ENCODE results near the gene IFFO2.
A peak's percentile ranks its signal among the peaks of the same experiment; 100 is the strongest.
"Not testable (repeated sequence)": the region's sequence is repeated elsewhere in the genome, so short reads cannot be mapped to it uniquely, and the experiment has no call there.

Gene IFFO2

DNA sequence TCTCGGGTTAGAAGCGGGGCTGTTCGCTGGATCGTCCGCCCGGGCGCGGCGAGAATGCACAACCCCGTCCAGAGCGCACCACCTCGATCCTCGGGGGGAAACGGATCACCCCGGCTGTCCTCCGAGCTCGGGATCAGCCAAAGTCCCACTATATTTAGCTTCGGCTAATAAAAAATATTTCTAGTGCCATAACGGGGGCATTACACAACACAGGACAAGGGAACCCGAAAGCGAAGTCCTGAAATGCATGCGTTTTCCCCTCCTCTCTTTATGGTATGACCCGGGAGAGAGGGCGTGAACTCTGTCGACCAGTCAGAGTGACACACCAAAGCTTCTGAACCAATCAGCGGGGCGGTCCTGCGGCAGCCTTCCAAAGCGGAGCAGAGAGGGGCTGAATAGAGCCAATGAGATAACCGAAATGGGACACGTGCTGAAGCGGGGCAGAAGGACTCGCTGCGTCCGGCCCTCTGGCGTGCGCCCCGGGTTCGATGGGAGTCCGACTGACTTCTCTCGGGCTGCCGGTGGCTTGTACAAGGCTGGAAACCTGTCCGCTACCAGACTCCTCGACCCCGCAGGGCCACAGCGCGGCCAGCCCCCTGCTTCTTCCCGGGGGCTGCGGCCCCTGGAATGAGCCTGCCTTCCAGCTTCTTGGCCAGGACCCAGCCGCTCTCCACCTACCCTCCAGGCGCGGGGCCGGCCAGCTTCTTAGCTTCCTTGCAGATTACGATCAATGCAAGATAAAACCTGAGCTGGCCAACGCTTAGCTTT, 53.8 kb downstream of the IFFO2 start, which contains the start of gene ALDH4A1:
Gene ALDH4A1, minus strand, starts transcription at position 33 of the 768 bp plus-strand sequence. Its CDS starts 32 bp downstream, at position 1.
- FAIRE-seq (peak; percentile 93), DNase-seq (ENCODE audit: insufficient read length, low spot score) (peak; percentile 97)
- peak; percentile 60; the same call in 1 of the 2 replicates for TF ChIP-seq POLR2A (IDR thresholded peaks at IDR 0.05; ENCODE audit: low read depth, low read length)

DNA sequence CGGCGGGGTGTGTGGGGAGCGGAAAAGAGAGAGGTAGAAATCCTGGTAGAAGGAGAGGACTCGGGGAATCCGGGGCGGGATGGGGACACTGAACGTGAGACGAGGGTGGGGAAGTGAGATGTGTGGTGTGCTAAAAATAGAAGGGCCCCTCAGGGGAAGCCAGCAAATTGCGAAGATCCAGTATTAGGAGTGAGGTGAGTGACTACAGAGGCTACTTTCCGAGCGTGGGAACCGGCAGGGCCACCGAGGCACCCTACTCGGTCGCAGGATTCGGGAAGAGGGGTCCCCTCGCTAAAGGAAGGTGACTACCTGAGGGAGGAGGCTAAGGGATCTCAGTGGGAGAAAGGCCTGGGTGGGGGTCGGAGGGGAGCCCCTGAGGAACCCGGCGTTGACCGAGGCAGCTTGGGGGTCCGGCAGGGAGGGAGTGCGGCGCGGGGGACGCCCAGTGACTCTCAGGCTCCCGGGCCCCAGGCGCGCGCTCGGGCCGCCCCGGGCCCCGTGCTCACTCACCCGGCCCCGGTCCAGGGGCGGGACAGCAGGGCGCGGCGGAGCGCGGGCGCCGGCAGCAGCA, 54.4 kb downstream of the IFFO2 start:
- no peak for TF ChIP-seq POLR2A (IDR thresholded peaks at IDR 0.05; ENCODE audit: low read depth, low read length)
- no peak for DNase-seq (ENCODE audit: insufficient read length, low spot score)
- FAIRE-seq: no peak

DNA sequence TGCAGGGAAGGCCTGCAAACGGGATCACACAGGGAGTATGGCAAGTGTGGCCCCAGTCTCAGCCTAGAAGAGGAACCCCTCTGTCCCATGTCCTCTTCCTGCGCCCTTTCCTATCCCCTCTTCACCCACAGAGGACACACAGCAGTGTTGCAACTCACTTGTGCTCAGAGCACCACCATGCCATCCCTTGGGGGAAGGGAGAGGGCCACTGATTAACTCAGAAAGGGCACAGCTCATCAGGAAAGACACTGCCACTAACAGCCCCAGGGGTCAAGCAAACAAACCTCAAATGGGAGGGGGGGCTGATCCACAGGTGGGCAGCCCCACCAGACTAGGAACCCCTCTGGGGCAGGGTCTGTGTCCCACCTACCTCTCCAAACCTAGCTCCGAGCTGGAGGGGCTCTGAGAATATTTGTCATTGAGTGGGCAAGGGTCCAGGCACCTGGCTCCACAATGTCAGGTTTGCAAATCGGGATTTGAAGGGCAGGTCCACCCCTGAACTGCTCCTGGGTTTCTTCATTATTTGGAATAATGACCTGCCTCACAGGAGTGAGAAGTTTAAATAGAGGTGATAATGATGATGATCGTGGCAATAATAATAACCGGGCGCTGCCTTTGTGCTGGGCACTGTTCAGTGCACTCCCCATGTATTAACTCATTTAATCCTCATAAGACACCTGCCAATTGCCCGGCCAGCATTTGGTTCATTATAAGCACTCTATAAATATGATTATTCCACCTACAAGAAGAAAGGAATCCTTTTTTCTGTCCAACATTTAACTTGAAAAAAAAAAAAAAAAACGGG, 55.1 kb downstream of the IFFO2 start:
- DNase-seq (ENCODE audit: insufficient read length, low spot score) (no peak), FAIRE-seq (no peak)
- TF ChIP-seq POLR2A (IDR thresholded peaks at IDR 0.05; ENCODE audit: low read depth, low read length): no peak

DNA sequence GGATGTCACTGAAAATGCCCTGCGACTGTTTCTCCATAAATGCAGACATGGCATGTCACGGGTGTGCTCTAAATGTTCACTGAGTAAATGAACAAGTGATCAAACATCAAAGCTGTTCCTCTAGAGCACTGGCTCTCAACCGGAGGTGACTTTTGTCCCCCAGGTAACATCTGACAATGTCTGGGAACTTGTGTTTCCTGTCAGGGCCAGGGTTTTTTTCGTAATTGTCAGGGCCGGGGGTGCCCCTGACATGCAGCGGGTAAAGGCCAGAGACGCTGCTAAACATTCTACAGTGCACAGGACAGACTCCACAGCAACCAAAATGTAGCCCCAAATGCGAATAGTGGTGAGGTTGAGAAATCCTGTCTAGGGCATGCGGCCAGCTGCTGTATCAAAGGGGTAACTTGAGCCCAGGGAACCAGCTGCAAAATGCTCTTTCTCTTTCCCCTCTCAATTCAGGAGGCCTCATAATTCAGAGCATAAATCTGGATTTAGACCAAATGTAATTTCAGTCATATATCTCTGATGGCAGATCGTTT, 56.1 kb downstream of the IFFO2 start:
- DNase-seq (ENCODE audit: insufficient read length, low spot score) (no peak), FAIRE-seq (no peak)

DNA sequence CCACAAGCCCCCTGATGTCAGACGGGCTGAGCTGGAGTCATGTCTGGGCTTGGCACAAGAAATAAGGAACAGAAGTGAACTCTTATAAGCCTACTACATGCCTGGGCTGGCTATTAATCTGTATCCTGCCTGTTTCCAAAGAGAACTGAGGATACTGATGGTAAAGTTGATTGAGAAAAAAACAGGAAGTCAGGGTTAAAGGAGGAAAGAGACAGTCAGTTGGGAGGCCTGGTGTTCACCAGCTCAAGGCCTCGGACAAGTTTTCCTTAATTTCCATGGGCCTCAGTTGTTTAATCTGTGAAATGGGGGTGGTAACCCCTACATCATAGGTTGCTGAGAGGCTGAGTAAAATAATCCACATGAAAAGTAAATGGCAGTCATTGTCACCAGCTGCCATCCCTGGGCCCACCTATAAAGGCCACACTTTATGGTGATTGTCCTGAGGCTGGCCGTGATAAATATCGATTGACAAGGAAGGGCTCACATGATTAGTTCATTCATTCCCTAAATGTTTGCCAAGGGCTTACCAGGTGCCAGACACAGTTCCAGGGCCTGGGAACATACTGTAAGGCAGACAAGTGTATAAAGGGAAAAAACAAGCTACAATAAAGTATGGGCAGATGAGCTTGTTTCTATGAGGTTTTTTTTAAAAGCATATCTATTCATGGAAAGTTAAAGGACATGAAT, 57.0 kb downstream of the IFFO2 start:
- TF ChIP-seq POLR2A (IDR thresholded peaks at IDR 0.05; ENCODE audit: low read depth, low read length): no peak
- no peak for DNase-seq (ENCODE audit: insufficient read length, low spot score)

More for the DNA sequence above, 56.1 kb downstream of the IFFO2 start:
- TF ChIP-seq POLR2A (IDR thresholded peaks at IDR 0.05; ENCODE audit: low read depth, low read length): no peak

DNA sequence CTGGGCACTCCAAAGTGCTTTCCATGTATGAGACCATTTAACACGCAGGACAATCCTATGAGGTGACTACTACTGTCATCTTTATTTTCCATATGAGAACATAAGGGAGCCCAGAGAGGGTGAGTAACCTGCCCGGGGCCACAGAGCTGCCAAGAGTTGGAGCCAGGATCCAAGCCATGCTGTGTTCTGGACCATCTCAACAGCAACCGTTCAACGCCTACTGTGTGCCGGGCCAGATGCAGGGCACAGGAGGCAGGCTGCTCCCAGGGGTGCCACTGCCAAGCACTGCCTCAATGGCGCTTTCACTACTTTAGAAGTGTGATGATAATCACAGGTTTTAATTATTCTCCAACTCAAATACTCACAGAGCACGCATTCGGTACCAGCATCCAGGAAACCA, 57.9 kb downstream of the IFFO2 start:
- FAIRE-seq (no peak), DNase-seq (ENCODE audit: insufficient read length, low spot score) (no peak)
- TF ChIP-seq POLR2A (IDR thresholded peaks at IDR 0.05; ENCODE audit: low read depth, low read length): no peak

More for the DNA sequence above, 57.0 kb downstream of the IFFO2 start:
- FAIRE-seq: no peak

DNA sequence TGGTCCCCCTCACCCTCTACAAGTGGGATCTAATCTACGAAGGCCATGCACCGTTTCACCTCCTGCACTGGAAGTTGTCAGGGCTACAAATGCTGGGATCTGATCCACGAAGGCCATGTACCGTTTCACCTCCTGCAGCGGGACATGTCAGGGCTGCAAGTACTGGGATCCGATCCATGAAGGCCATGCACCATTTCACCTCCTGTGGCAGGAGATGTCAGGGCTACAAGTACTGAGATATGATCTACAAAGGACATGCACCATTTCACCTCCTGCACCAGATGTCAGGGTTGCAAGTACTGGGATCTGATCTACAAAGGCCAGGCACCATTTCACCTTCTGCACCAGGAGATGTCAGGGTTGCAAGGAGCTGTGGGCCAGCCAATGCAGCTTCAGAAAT, 61.2 kb downstream of the IFFO2 start:
- DNase-seq (ENCODE audit: insufficient read length, low spot score) (no peak), FAIRE-seq (no peak)
- no peak for TF ChIP-seq POLR2A (IDR thresholded peaks at IDR 0.05; ENCODE audit: low read depth, low read length)

DNA sequence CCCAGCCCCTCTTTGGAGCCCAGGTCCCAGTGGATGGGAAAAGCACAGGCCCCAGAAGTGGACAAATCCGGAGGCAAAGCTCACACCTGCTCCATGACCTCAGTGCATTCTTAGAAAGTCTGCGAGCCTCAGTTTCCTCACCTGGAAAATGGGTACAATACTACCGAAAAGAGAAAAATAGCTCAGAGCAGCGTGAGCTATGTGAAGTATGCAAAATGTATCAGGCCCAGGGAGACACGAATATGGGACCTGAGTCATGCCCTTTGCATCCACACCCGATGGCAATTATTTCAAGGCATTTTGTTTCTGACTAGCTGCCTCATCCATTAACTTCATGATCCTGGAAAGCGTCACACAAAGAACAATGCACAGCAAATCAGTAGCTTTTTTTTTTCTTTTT, 63.4 kb downstream of the IFFO2 start:
- no peak for DNase-seq (ENCODE audit: insufficient read length, low spot score)
- TF ChIP-seq POLR2A (IDR thresholded peaks at IDR 0.05; ENCODE audit: low read depth, low read length): no peak
- FAIRE-seq: no peak

DNA sequence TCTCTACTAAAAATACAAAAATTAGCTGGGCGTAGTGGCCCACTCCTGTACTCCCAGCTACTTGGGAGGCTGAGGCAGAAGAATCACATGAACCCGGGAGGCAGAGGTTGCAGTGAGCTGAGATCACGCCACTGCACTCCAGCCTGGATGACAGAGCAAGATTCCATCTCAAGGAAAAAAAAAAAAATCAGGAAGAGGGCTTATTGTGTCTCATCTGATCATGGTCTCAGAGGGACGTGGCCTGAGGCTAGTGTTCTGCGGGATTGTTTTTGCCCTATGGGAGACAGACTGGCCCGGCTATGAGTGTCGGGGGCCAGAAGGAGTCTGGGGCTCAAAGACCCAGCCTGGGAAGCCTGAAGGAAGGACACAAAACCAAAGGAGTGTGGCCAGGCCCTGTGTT, 64.6 kb downstream of the IFFO2 start:
- not testable (repeated sequence) for FAIRE-seq; DNase-seq (ENCODE audit: insufficient read length, low spot score)

DNA sequence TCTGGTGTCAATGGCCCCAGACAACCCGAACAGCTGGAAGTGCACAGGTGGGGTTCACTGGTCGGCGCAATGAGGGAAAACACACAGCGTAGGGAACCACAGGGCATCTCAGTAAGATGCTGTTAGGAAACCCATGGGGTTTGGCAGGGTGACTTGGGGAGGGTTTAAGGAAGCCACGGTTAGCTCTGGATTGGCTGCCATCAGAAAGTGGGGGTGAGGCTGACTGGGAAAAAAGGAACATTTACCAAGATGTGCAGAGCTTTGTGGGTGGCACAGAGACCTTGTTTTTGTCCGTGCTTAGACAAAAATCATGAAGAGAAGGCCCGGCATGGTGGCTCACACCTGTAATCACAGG, 65.1 kb downstream of the IFFO2 start:
- FAIRE-seq (no peak), DNase-seq (ENCODE audit: insufficient read length, low spot score) (no peak)
- TF ChIP-seq POLR2A (IDR thresholded peaks at IDR 0.05; ENCODE audit: low read depth, low read length): no peak

DNA sequence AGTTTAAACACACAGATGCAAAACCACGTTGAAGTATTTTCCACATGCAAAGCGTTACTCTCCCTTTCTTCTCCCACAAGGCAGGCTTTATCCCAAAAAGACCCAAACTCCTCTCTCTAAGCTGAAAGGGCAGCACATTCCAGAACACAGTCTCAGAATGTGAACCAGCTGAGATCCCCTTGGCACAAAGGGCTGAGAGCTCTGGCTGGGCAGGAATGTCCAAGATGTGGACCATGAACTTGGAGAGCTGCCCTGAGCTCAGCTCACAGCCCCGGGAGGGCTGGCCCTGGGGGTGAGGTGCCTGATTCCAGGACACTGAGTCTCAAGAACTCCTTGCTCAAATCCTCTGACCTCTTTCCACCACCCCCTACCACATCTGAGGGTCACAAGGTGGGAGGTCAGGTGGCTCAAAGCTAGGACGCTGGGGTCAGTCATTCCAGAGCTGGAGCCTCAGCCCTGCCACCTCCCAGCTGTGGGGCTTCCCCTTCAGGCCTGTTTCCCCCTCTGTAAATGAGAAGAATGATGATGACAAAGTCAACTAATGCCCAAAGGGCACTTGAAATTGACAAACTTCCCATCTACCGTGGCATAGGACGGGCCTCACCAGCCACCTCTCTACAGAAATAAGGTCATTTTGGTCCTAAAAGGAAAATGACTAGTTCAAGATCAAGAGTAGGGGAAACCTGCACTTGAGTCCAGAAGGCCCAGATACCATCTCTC, 65.6 kb downstream of the IFFO2 start:
- DNase-seq (ENCODE audit: insufficient read length, low spot score): no peak
- FAIRE-seq: no peak
- TF ChIP-seq POLR2A (IDR thresholded peaks at IDR 0.05; ENCODE audit: low read depth, low read length): no peak

DNA sequence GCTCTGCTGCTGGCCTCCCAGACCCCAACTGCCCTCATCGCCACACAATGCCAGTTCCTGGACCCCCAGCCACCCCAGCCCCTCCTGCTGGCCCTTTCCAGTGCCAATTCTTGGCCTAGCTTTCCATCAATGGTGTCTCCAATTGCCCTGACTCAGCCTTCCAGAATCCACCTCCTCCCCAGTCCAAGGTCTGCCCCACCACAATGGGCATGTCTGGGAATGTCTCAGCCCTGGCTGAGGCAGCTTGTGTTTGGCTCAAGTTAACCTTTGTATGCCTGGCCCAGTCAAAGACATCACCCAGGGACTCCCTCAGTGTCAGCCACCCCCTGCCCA, 70.5 kb downstream of the IFFO2 start:
- FAIRE-seq (no peak), DNase-seq (ENCODE audit: insufficient read length, low spot score) (peak; percentile 54)
- TF ChIP-seq POLR2A (IDR thresholded peaks at IDR 0.05; ENCODE audit: low read depth, low read length): no peak

DNA sequence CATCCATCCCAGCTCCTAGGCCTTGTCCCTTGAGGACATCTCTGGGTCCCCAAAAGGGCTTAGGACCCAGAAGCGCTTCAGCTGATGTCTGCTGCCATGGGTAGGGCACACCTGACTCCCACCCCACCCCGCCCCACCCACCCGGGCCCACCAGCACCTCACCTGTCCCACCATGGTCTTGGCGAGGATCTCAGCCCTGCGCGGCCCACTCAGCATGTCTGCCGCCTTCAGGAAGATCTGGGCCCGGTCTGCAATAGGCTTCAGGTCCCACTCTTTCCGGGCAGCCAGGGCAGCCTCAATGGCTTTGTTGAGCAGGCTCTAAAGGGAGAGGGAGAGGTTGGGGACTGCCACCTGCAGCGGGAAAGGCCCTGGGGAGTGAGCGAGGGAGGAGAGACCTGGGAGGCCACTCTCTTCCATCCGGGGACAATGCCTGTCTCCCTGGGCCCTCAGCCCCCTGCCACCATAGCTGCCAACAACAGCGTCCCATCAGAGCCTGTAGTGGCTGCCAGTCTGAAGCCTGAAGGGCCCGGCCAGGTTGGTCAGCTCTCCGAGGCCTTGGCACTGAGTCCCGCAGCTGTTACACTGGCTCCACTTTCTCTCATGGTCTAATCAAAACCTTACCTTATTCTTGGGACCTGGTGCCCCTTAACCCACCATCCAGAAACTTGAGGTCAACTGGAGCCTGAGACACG, 71.0 kb downstream of the IFFO2 start:
- FAIRE-seq (no peak), DNase-seq (ENCODE audit: insufficient read length, low spot score) (no peak)
- no peak for TF ChIP-seq POLR2A (IDR thresholded peaks at IDR 0.05; ENCODE audit: low read depth, low read length)

All from H54 (cell line).